Neuronal stem cell (in vitro differentiated cells): ENCODE measurements around the gene PDSS1.
A peak's percentile ranks its signal among the peaks of the same experiment; 100 is the strongest.
"Not testable (repeated sequence)": the region's sequence is repeated elsewhere in the genome, so short reads cannot be mapped to it uniquely, and the experiment has no call there.

Source experiments
- DNase-seq: peaks from one replicate; pipeline ENCODE4 v3.0.0-alpha.2; 2013; ENCODE audit warnings: low spot score
- H2AFZ ChIP-seq: one replicate; pipeline ENCODE4 v1.6.1; 2013; ENCODE audit warnings: mild to moderate bottlenecking, low read length, inconsistent platforms
- H2AK5ac ChIP-seq: 2 replicates; pipeline ENCODE4 v1.6.1; 2013; ENCODE audit warnings: low read depth, mild to moderate bottlenecking, inconsistent platforms, low read length, moderate library complexity, mixed read lengths
- H2BK120ac ChIP-seq: 2 replicates; pipeline ENCODE4 v1.6.1; 2013; ENCODE audit warnings: low read depth, mild to moderate bottlenecking, inconsistent platforms, low read length, moderate library complexity, mixed read lengths
- H2BK12ac ChIP-seq: one replicate; pipeline ENCODE4 v1.6.1; 2013; ENCODE audit warnings: low read length, inconsistent platforms
- H2BK15ac ChIP-seq: 2 replicates; pipeline ENCODE4 v1.6.1; 2013; ENCODE audit warnings: mild to moderate bottlenecking, low read length, inconsistent platforms, mixed read lengths
- H2BK5ac ChIP-seq: one replicate; pipeline ENCODE4 v1.6.1; 2013; ENCODE audit warnings: inconsistent platforms, mild to moderate bottlenecking, low read length, moderate library complexity
- H3K14ac ChIP-seq: one replicate; pipeline ENCODE4 v1.6.1; 2013; ENCODE audit warnings: low read length, inconsistent platforms
- H3K18ac ChIP-seq: 2 replicates; pipeline ENCODE4 v1.6.1; 2013; ENCODE audit warnings: low read length, inconsistent platforms
- H3K23ac ChIP-seq: 2 replicates; pipeline ENCODE4 v1.6.1; 2013; ENCODE audit warnings: low read depth, mild to moderate bottlenecking, mixed read lengths, low read length, inconsistent platforms; ENCODE audit not compliant: poor library complexity
- H3K27ac ChIP-seq: replicated peaks from 3 replicates; pipeline ENCODE4 v1.5.1; 2013; ENCODE audit warnings: low read length, inconsistent platforms
- H3K27me3 ChIP-seq, 3 experiments: 2 replicates each; pipeline ENCODE4 v1.6.1; 2013; ENCODE audit warnings: low read length in 3 of 3, mild to moderate bottlenecking in 2 of 3, inconsistent platforms in 1 of 3, low read depth in 1 of 3, mixed read lengths in 1 of 3, moderate library complexity in 1 of 3; ENCODE audit not compliant: control insufficient read depth in 3 of 3, insufficient read depth in 3 of 3
- H3K36me3 ChIP-seq, 2 donors: replicated peaks in 1 of 2; 2 replicates each; pipeline ENCODE4 v1.6.1; 2013; ENCODE audit warnings: low read length in 2 of 2; ENCODE audit not compliant: control insufficient read depth in 2 of 2, insufficient read depth in 2 of 2
- H3K4ac ChIP-seq: 2 replicates; pipeline ENCODE4 v1.6.1; 2013; ENCODE audit warnings: inconsistent platforms, mild to moderate bottlenecking, low read length, moderate library complexity
- H3K4me1 ChIP-seq, 2 donors: 1 replicate in 1 of 2; 2 replicates in 1 of 2; pipeline ENCODE4 v1.6.1; 2013; ENCODE audit warnings: low read length in 2 of 2, low read depth in 1 of 2; ENCODE audit not compliant: control insufficient read depth in 2 of 2, insufficient read depth in 1 of 2
- H3K4me2 ChIP-seq: one replicate; pipeline ENCODE4 v1.6.1; 2013; ENCODE audit warnings: mild to moderate bottlenecking, low read length, inconsistent platforms; ENCODE audit not compliant: insufficient read depth, poor library complexity, severe bottlenecking
- H3K4me3 ChIP-seq, 2 donors: 2 replicates each; pipeline ENCODE4 v1.5.1; 2013; ENCODE audit warnings: low read length in 2 of 2, mild to moderate bottlenecking in 2 of 2, inconsistent platforms in 1 of 2, moderate library complexity in 1 of 2
- H3K79me1 ChIP-seq: one replicate; pipeline ENCODE4 v1.6.1; 2013; ENCODE audit warnings: low read depth, mild to moderate bottlenecking, inconsistent platforms, low read length, moderate library complexity
- H3K9ac ChIP-seq: one replicate; pipeline ENCODE4 v1.6.1; 2013; ENCODE audit warnings: mild to moderate bottlenecking, low read depth, low read length, inconsistent platforms; ENCODE audit not compliant: poor library complexity
- H3K9me3 ChIP-seq, 2 donors: replicated peaks in 1 of 2; 2 replicates each; pipeline versions ENCODE3 to v1.6.1; 2013; ENCODE audit warnings: low read length in 2 of 2, mild to moderate bottlenecking in 2 of 2, inconsistent platforms in 1 of 2, low read depth in 1 of 2, mixed read lengths in 1 of 2, moderate library complexity in 1 of 2; ENCODE audit not compliant: control insufficient read depth in 2 of 2, insufficient read depth in 1 of 2
- H4K8ac ChIP-seq: one replicate; pipeline ENCODE4 v1.6.1; 2013; ENCODE audit warnings: low read depth, mild to moderate bottlenecking, inconsistent platforms, low read length, moderate library complexity
- H4K91ac ChIP-seq: one replicate; pipeline ENCODE4 v1.6.1; 2013; ENCODE audit warnings: low read length, low read depth, mild to moderate bottlenecking, inconsistent platforms; ENCODE audit not compliant: poor library complexity
- WGBS, 2 donors: extraction: QIAGEN DNeasy Blood & Tissue Kit; methylation state at CpG; one replicate each; pipeline ENCODE4 v1.1.7; 2013; ENCODE audit warnings: missing lambda C conversion rate in 2 of 2, mixed read lengths in 1 of 2; ENCODE audit not compliant: insufficient read length in 2 of 2, insufficient replicate concordance in 1 of 2; ENCODE audit errors: extremely low coverage in 2 of 2; 5-methylcytosine and 5-hydroxymethylcytosine counted together

PDSS1 gene

GRCh38 chr10:26690731-26691475, 6.6 kb upstream of the PDSS1 start:
- Histone ChIP-seq H2BK15ac (no peak overlapping the region), H3K27ac (no peak overlapping the region), H2AFZ (no peak overlapping the region), H3K23ac (no peak overlapping the region), H3K4me1 (no peaks in the 10 kb centered on the region), H3K27me3 (peaks cover 0 to 5% (median 0%) of the 10 kb centered on the region in 3 experiments), H4K91ac (no peak overlapping the region), H3K18ac (no peak overlapping the region), H3K4me2 (no peak overlapping the region), H3K36me3 (no peaks in the 10 kb centered on the region), H4K8ac (no peak overlapping the region), H2BK12ac (no peak overlapping the region), H3K9me3 (no peaks in the 10 kb centered on the region), H3K14ac (no peak overlapping the region), H2BK120ac (no peak overlapping the region), H3K4ac (no peak overlapping the region), H3K79me1 (no peaks in the 10 kb centered on the region), H2BK5ac (no peak overlapping the region), H3K9ac (no peak overlapping the region), H2AK5ac (no peak overlapping the region), H3K4me3 (no peak overlapping the region)
- DNase-seq, result no peak
- no CpG with 5 or more reads among the region's 6 CpGs for WGBS, 2 donors

GRCh38 chr10:26694536-26694935, 3.0 kb upstream of the PDSS1 start:
- H3K36me3 ChIP-seq, H2AK5ac ChIP-seq, H3K27me3 ChIP-seq, H2BK5ac ChIP-seq, H3K4me1 ChIP-seq, H3K23ac ChIP-seq, H4K8ac ChIP-seq, H3K9ac ChIP-seq, H3K4ac ChIP-seq, DNase-seq, H3K4me2 ChIP-seq, H2BK120ac ChIP-seq, H2AFZ ChIP-seq, H2BK15ac ChIP-seq, H3K79me1 ChIP-seq, H3K14ac ChIP-seq, H3K18ac ChIP-seq, H4K91ac ChIP-seq, H2BK12ac ChIP-seq, H3K27ac ChIP-seq, H3K9me3 ChIP-seq, H3K4me3 ChIP-seq: not testable (repeated sequence)
- WGBS, 2 donors, result no CpG with 5 or more reads among the region's 4 CpGs

GRCh38 chr10:26696786-26697162, 727 bp upstream of the PDSS1 start:
- WGBS, 2 donors, result no CpG with 5 or more reads among the region's 11 CpGs
- no peak overlapping the region for H4K91ac ChIP-seq
- no peak overlapping the region for H3K9ac ChIP-seq
- peak overlapping the region; percentile 93 for H4K8ac ChIP-seq
- peak overlapping the region; percentile 93 for H2AK5ac ChIP-seq
- peak overlapping the region; percentile 85 to 99 for H3K4me3 ChIP-seq
- H2AFZ ChIP-seq, result peak overlapping the region; percentile 99
- no peak overlapping the region for H3K23ac ChIP-seq
- peak overlapping the region; percentile 69 for H3K4me2 ChIP-seq
- no peak overlapping the region for H2BK120ac ChIP-seq
- peaks cover 0 to 3% (median 0%) of the 10 kb centered on the region in 3 experiments for H3K27me3 ChIP-seq
- DNase-seq, result no peak
- peak overlapping the region; percentile 17 for H3K14ac ChIP-seq
- no peak overlapping the region for H2BK15ac ChIP-seq
- H2BK12ac ChIP-seq, result no peak overlapping the region
- no peak overlapping the region for H3K27ac ChIP-seq
- peaks cover 0 to 4% of the 10 kb centered on the region in 2 donors for H3K9me3 ChIP-seq
- H3K36me3 ChIP-seq, result peaks cover 2 to 13% of the 10 kb centered on the region in 2 donors
- H2BK5ac ChIP-seq, result peak overlapping the region; percentile 39
- H3K4me1 ChIP-seq, result peaks cover 5 to 6% of the 10 kb centered on the region in 2 donors
- peaks cover 3% of the 10 kb centered on the region for H3K79me1 ChIP-seq
- peak overlapping the region; percentile 98 for H3K18ac ChIP-seq
- no peak overlapping the region for H3K4ac ChIP-seq

- no peak overlapping the region for H4K91ac ChIP-seq
- H2BK12ac ChIP-seq, result no peak overlapping the region
- no peak overlapping the region for H2AK5ac ChIP-seq
- H2BK5ac ChIP-seq, result peak overlapping the region; percentile 53
- H3K14ac ChIP-seq, result no peak overlapping the region
- no peak overlapping the region for H3K4ac ChIP-seq
- H3K27me3 ChIP-seq, result peaks cover 0 to 3% (median 0%) of the 10 kb centered on the region in 3 experiments
- WGBS, 2 donors, result no CpG with 5 or more reads among the region's 42 CpGs
- H3K4me1 ChIP-seq, result peaks cover 5 to 6% of the 10 kb centered on the region in 2 donors
- H3K79me1 ChIP-seq, result peaks cover 3% of the 10 kb centered on the region
- H3K4me3 ChIP-seq, result peak overlapping the region; percentile 85 to 99
- peak overlapping the region; percentile 78 for H3K9ac ChIP-seq
- H3K4me2 ChIP-seq, result peak overlapping the region; percentile 69
- peaks cover 0 to 4% of the 10 kb centered on the region in 2 donors for H3K9me3 ChIP-seq
- DNase-seq, result no peak
- H2BK15ac ChIP-seq, result no peak overlapping the region
- no peak overlapping the region for H3K27ac ChIP-seq
- peaks cover 2 to 18% of the 10 kb centered on the region in 2 donors for H3K36me3 ChIP-seq
- no peak overlapping the region for H4K8ac ChIP-seq
- peak overlapping the region; percentile 98 for H3K18ac ChIP-seq
- no peak overlapping the region for H2BK120ac ChIP-seq
- peak overlapping the region; percentile 43 for H3K23ac ChIP-seq
- peak overlapping the region; percentile 99 for H2AFZ ChIP-seq
Observed at GRCh38 chr10:26697922-26698608, 564 bp downstream of the PDSS1 start.
